Smooth muscle cell (in vitro differentiated cells): Measurements from ENCODE around the gene FGF12. TPM values are rescaled to one million over a fixed set of nuclear protein-coding genes. Genes with fewer than 3 reads are reported as not detected.
"Not testable (repeated sequence)": the region's sequence is repeated elsewhere in the genome, so short reads cannot be mapped to it uniquely, and the experiment has no call there.

Source experiments
- DNase-seq: peaks from one replicate; lab custom pipeline; 2025; ENCODE audit not compliant: unreplicated experiment; lab: John Stamatoyannopoulos, UW
- H2AFZ ChIP-seq: fragments of 200-600 bp; sonication (generic); 2 replicates; pipeline ENCODE4 v1.6.0; 2016; ENCODE audit warnings: antibody characterized with exemption, low read depth, mild to moderate bottlenecking
- H3F3A ChIP-seq: fragments of 200-600 bp; sonication (generic); 2 replicates; pipeline ENCODE4 v1.6.0; 2017; ENCODE audit warnings: antibody characterized with exemption, low read depth
- H3K27ac ChIP-seq: fragments of 200-600 bp; sonication (generic); 2 replicates; pipeline ENCODE4 v1.5.1; 2016; ENCODE audit warnings: low read depth, mild to moderate bottlenecking
- H3K27me3 ChIP-seq: fragments of 200-600 bp; sonication (generic); 2 replicates; pipeline ENCODE4 v1.6.1; 2016; ENCODE audit warnings: low read depth, mild to moderate bottlenecking
- H3K36me3 ChIP-seq: fragments of 200-600 bp; sonication (generic); 2 replicates; pipeline ENCODE4 v1.5.1; 2016; ENCODE audit warnings: low read depth
- H3K4me1 ChIP-seq: fragments of 200-600 bp; sonication (generic); 2 replicates; pipeline ENCODE4 v1.5.1; 2016; ENCODE audit warnings: low read depth
- H3K4me2 ChIP-seq: fragments of 200-600 bp; sonication (generic); 2 replicates; pipeline ENCODE4 v1.6.0; 2016; ENCODE audit warnings: mild to moderate bottlenecking
- H3K4me3 ChIP-seq: fragments of 200-600 bp; sonication (generic); 2 replicates; pipeline ENCODE4 v1.5.1; 2016; ENCODE audit warnings: mild to moderate bottlenecking
- H3K79me2 ChIP-seq: fragments of 200-600 bp; sonication (generic); 2 replicates; pipeline ENCODE4 v1.6.0; 2016; ENCODE audit warnings: low read depth, mild to moderate bottlenecking
- H3K9ac ChIP-seq: fragments of 200-600 bp; sonication (generic); 2 replicates; pipeline ENCODE4 v1.6.0; 2016; ENCODE audit warnings: low read depth
- H3K9me3 ChIP-seq: fragments of 200-600 bp; sonication (generic); replicated peaks from 2 replicates; pipeline ENCODE4 v1.5.1; 2016; ENCODE audit warnings: low read depth
- H4K20me1 ChIP-seq: fragments of 200-600 bp; sonication (generic); 2 replicates; pipeline ENCODE4 v1.6.0; 2016; ENCODE audit warnings: low read depth
- CTCF ChIP-seq: fragments of 200-600 bp; sonication (generic); IDR thresholded peaks from 2 replicates; pipeline ENCODE4 v1.5.1; 2017; ENCODE audit warnings: borderline replicate concordance, mild to moderate bottlenecking, antibody characterized with exemption; ENCODE audit not compliant: insufficient read depth, poor library complexity, severe bottlenecking
- WGBS: methylation state at CpG from one replicate; pipeline ENCODE4 v1.1.7; 2016; ENCODE audit warnings: low lambda C conversion rate; 5-methylcytosine and 5-hydroxymethylcytosine counted together
- polyA plus RNA-seq: library from polyadenylated mRNA; unstranded; fragments of >200 nt; fragmentation: Nextera tagmentation; extraction: Ambion mirVana; gene quantifications from 2 replicates; pipeline ENCODE4 v1.2.1, GENCODE V29; 2016
- total RNA-seq: library from RNA; depleted of rRNA; stranded (reverse); fragments of >200 nt; gene quantifications from 2 replicates; pipeline ENCODE4 v1.2.3, GENCODE V29; 2014

Gene FGF12
- total and polyA plus RNA-seq, 2 experiments from 2014 or later, result 0.47 to 1.0 TPM

- H3K79me2 ChIP-seq, result no peaks in the 10 kb centered on the region
- H3K4me3 ChIP-seq, result no peak overlapping the region
- no peaks in the 10 kb centered on the region for H3K36me3 ChIP-seq
- no peak overlapping the region for H3K4me2 ChIP-seq
- no peak overlapping the region for H3K9ac ChIP-seq
- no peak overlapping the region for H3K27ac ChIP-seq
- H3K27me3 ChIP-seq, result no peaks in the 10 kb centered on the region
- no peak overlapping the region for H2AFZ ChIP-seq
- TF ChIP-seq CTCF, result no peak
- no peaks in the 10 kb centered on the region for H3K4me1 ChIP-seq
- H3K9me3 ChIP-seq, result no peaks in the 10 kb centered on the region
- H4K20me1 ChIP-seq, result no peaks in the 10 kb centered on the region
- H3F3A ChIP-seq, result no peaks in the 10 kb centered on the region
- DNase-seq, result no peak
These were observed 12.2 kb downstream of the FGF12 start for GRCh38 chr3:192715126-192715525.

- H3K36me3 ChIP-seq, DNase-seq: not testable (repeated sequence)
- 96% methylated on average over 10 of the region's 22 CpGs for WGBS
These were observed 16.2 kb downstream of the FGF12 start for GRCh38 chr3:192711126-192711525.

GRCh38 chr3:192710366-192710765 lies 17.0 kb downstream of the FGF12 start:
- 69% methylated on average over 1 of the region's 1 CpG for WGBS
- Histone ChIP-seq H4K20me1 (no peaks in the 10 kb centered on the region), H3K36me3 (no peaks in the 10 kb centered on the region), H3K9me3 (no peaks in the 10 kb centered on the region), H3K4me3 (no peak overlapping the region), H3F3A (no peaks in the 10 kb centered on the region), H2AFZ (no peak overlapping the region), H3K27me3 (no peaks in the 10 kb centered on the region), H3K79me2 (no peaks in the 10 kb centered on the region), H3K4me1 (no peaks in the 10 kb centered on the region), H3K9ac (no peak overlapping the region), H3K27ac (no peak overlapping the region), H3K4me2 (no peak overlapping the region)
- no peak for DNase-seq
- no peak for TF ChIP-seq CTCF

More at GRCh38 chr3:192711126-192711525, 16.2 kb downstream of the FGF12 start:
- H3K27ac ChIP-seq, H3K79me2 ChIP-seq, H4K20me1 ChIP-seq, H3K4me3 ChIP-seq, H3K9ac ChIP-seq, H2AFZ ChIP-seq, H3K4me2 ChIP-seq, H3F3A ChIP-seq, H3K27me3 ChIP-seq, H3K4me1 ChIP-seq, H3K9me3 ChIP-seq: not testable (repeated sequence)

GRCh38 chr3:192706272-192706671 lies 21.1 kb downstream of the FGF12 start:
- DNase-seq, result no peak
- H3K9me3 ChIP-seq, result no peaks in the 10 kb centered on the region
- H3K4me3 ChIP-seq, result no peak overlapping the region
- H4K20me1 ChIP-seq, result no peaks in the 10 kb centered on the region
- H3K27ac ChIP-seq, result no peak overlapping the region
- no peak for TF ChIP-seq CTCF
- no peak overlapping the region for H2AFZ ChIP-seq
- WGBS, result 94% methylated on average over 13 of the region's 13 CpGs
- no peaks in the 10 kb centered on the region for H3K36me3 ChIP-seq
- H3K27me3 ChIP-seq, result no peaks in the 10 kb centered on the region
- H3F3A ChIP-seq, result no peaks in the 10 kb centered on the region
- H3K79me2 ChIP-seq, result no peaks in the 10 kb centered on the region
- H3K4me1 ChIP-seq, result no peaks in the 10 kb centered on the region
- no peak overlapping the region for H3K9ac ChIP-seq
- no peak overlapping the region for H3K4me2 ChIP-seq
